ENCODE results near the gene DIAPH3. TPM values are rescaled to one million over a fixed set of nuclear protein-coding genes. Genes with fewer than 3 reads are reported as not detected.

DIAPH3 gene
- total RNA-seq, 1 donor from 2014 or later, result 14.7 TPM

DNA sequence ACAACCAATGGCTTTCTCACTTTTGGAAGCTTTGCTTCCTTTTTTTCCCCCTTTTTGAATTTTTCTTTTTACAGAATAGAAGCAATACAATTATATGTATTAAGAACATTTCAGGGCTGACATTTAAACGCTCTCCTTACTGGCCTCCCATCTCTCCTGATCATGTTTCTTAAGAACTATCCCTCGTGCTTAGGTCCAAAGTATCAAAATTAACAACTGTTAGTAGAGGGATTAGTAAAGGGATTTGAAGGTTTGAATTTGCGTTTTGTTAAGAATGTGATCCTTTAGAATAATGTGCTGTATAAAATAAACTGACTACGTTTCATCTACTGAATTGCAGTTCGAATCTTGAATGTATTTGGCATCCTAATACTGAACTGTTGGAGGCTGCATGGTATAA, 424.8 kb downstream of the DIAPH3 start:
- no peak for DNase-seq (ENCODE audit: extremely low read depth, low read depth, low spot score)

DNA sequence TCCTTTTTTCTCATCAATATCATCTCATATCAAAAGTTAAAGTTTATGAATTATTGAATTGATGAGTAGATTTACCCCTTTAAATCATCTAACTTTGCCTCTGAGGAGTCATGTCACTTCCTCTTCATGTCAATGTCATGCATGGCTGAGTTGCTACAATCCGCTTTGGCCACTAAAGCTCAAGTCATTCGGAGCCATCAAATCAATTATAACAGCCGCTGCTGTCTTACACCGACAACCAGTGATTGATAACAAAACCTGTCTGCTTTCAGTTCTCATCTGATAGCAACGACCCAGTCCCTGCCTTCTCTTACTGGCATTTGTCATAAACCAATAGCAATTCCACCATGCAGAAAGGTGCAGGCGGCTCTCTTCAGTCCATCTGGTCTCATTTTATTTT, 429.3 kb downstream of the DIAPH3 start:
- no peak for DNase-seq (ENCODE audit: extremely low read depth, low read depth, low spot score)

DNA sequence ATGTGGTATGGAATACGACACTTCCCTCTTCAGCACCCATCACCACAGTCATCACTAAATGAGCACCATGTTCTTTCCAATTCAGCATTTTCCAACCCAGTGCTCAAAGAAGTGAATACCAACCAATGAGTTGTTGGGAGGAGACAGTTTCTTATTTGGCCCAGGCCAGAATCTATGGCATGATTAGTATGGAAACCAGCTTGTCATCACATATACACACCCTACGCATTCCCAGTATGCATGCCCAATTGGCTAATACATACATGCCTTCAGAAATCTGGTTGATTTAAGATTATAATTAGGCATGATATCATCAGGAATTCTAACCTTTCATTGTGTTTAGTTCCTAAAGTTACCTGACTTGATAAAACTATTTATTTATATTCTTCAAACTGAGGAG, 430.0 kb downstream of the DIAPH3 start:
- no peak for DNase-seq (ENCODE audit: extremely low read depth, low read depth, low spot score)

DNA sequence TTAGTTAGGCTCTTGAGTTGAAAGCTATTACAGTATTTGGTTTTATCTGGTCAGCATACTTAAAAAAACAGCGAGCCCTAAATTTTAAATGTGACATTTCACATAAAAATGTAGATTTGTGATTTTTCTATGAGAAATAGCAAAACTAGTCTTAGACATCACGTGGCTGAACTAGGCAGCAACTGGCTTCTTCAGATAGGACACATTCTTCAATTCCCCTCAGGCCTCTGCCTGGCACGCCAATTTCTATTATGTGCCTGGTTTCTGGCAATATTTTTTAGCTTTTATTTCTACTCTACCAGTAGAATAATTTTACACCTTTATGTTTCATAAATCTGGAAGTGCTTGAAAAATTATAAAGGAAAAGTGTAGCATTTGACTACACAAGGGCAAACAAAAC, 433.7 kb downstream of the DIAPH3 start:
- no peak for DNase-seq (ENCODE audit: extremely low read depth, low read depth, low spot score)

DNA sequence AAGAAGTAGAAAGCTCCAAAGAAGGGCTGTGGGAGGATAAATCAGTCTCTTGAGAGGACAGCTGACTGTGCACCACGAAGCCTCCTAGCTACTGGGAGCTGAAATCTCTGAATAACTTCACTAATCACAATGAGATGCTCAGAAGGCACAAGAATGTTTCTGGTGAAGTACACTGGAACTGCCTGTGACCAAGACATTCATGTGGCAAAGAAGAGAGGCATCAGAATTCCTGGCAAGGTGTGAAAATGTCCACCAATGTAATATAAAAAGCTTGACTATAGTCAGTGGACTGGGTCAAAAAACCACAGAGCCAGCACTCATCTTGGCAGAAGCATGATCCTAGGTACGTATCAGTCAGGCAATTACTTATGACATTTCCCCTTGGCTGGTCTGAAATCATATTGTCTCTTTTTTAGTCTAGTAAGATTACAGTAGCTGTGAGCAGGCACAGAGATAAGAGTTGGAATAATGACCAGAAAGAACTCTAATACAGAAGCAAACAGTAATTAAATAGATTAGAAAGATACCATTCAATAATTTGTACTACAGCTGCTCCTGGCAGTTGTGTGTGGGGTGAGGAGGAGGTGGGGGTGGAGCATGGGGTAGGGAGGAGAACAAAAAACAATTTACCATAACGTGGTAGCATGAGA, 434.7 kb downstream of the DIAPH3 start:
- DNase-seq (ENCODE audit: extremely low read depth, low read depth, low spot score), result no peak

DNA sequence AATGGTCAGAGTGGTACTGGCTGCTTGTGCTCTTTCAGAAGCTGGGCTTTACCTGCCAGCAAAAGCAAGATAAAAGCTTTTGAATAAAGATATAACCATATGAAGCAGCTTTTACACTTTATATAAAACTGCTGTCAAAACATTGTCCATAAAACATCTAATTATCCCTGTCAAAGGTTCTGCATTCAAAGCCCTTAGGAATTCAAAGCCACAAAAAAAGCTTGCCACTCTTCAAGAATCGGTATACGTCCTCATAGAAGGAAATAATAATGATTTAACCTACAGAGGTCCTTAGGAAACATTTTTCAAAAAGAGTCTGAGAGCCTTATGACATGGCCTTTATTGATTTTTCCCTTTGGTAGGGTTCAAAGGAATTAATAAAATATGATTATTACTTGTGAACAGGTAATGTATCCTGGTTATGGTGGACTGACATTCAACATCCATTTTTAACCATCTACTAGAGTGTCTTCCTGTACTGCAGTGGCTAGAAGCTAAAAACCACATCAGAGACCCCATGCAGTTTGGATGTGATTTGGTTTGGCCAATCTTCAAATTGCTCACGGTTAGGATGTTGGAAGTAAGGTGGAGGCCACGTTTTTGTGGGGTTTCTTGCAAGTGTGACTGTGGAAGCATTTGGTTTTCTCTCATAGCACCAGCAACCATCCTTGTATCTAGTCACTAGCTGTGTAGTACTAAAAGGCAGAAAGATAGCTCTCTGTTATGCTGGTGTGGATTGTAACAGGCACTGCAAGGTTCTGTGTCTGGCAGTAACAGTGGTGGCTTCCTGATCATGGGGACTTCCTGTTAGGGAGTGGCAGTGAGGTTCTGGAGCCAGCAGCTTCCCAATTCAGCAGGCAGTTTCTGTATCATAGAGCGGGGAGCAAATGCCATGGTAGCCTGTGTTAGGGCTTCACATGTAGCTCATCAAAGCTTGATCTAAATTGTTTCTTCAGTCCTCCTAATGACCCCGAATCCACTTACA, 441.5 kb downstream of the DIAPH3 start:
- DNase-seq (ENCODE audit: extremely low read depth, low read depth, low spot score), result no peak

DNA sequence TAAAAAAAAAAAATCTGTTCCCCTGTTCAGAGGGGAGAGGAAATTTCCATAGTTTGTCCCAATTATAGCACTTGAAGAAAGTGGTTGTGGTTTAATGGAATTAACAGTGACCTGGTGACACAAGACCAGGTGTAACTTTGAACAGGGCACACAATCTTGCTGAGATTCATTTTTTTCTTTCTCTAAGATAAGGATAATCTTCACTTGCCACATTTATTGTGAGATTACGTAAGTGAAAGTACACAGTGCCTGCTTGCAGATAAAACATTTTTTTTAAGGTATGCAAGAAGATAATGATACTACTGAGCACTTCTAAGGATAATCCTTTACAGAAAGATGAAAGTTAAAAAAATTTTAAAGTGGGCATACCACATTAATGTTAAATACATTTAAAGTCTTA, 448.1 kb downstream of the DIAPH3 start:
- DNase-seq (ENCODE audit: extremely low read depth, low read depth, low spot score), result no peak

DNA sequence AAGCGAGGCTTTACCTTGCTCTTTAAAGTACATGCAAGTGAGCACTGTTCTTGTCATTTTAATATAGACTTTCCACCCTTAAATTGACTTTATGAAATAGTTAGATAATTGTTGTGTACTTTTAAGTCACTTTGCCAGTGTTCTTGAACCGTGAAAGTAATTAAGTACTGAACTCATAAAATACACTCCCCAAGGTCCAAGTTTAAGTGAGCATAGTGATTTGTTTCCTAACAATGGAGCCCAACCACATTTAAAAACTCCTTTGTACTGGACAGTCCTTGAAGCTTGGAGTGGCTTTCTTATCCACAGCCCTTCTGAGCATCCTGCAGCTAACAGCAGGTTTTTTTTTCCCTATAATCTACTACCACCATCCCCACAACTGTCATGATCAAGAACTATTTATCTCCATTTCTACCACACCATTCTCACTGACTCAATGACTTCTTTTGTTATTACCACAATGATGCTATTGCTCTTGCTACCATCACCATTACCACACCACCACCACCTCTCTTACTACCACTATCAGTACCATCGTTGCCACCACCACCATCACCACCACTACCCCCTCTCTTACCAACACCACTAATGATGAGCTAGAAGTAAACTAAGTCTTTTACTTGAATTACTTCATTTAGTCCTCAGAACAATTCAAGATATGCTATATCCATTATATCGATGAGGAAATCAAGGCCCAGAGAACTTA, 452.6 kb downstream of the DIAPH3 start:
- DNase-seq (ENCODE audit: extremely low read depth, low read depth, low spot score), result no peak

DNA sequence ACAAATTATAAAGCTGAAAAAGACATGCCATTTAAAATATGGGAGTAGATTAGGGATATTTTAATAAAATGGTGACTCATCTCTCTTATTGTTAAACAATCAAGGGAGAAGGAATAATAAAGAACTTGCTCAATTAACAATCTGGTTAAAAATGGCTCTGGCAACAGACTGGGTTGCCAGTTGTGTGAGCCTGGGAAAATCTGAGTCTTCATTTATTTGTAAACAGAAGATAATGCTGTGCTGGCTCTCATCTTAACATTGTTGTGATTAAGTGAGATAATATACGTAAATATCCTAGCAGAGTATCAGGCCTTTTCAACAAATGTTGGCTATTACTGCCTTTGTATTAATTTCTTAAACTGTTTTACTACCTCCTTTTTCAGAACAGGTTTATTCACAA, 453.3 kb downstream of the DIAPH3 start:
- DNase-seq (ENCODE audit: extremely low read depth, low read depth, low spot score), result no peak

DNA sequence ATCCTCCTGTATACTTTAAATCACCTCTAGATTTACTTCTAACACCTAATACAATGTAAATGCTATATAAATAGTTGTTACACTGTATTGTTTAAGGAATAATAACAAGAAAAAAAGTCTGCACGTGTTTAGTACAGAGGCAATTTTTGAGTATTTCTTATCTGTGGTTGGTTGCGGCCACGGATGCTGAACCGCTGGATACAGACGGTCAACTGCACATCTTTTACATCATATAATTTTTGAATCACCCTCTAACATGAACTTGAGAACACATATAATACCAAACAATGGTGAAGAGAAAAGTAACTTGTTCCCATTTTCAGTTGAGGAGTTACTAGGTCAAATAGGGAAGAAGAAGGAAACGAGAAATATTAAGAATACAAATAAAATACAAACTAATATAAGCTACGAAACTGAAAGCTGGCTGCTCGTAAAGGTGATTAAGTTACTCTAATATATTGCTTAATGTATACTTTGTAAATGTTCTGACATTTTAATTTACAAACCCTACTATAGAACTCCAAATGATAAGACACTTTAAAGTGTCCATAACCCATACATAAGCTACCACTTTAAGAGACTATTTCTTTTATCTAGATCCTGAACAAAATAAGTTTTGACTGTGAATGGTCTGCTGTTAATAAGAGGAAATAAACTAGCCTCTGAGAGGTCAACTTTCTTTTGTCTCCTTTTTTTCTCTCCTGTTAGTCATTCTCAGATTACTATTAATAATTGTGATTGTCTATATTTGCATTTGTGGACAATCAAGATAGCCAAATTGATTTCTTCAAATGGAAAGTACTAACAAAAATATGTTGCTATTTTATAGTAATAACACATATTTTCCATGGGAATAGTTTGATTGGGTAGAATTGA, 457.4 kb downstream of the DIAPH3 start:
- DNase-seq (ENCODE audit: extremely low read depth, low read depth, low spot score), result no peak

DNA sequence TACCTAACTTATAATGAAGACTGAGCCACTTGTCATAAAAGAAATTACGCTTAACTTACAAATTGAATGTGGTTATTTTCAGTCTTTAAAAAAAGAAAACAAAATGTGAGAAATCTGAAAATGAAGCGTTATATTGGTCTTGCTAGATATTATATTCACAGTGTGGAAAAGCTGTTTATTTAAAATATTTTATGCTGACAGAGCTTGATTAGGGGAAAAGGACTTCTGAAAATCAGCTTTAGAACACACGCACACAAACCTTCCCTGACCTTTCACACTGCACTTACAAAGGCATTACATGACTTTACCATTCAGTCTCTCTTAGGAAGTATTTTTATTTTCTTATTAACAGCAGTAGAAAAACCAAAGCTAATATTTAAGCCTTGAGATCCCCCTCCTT, 461.5 kb downstream of the DIAPH3 start:
- no peak for DNase-seq (ENCODE audit: extremely low read depth, low read depth, low spot score)

DNA sequence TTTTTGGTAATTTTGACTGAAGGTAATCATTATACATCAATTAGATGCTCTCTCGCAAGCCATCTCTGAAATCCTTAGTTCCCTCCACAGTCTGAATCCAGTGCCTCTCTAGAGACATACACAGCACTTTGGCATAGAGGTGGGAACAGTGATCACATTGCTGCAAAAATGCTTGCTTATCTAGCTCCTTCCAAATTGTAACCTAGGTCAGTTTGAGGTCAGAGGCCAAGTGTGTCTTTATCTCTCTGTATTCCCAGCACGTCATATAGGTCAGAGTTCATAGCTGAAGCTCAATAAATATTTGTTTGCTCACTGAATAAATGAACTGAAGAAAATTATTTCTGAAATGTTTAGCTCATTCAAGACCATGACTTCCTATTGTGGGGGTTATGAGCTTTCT, 462.5 kb downstream of the DIAPH3 start:
- DNase-seq (ENCODE audit: extremely low read depth, low read depth, low spot score), result no peak

DNA sequence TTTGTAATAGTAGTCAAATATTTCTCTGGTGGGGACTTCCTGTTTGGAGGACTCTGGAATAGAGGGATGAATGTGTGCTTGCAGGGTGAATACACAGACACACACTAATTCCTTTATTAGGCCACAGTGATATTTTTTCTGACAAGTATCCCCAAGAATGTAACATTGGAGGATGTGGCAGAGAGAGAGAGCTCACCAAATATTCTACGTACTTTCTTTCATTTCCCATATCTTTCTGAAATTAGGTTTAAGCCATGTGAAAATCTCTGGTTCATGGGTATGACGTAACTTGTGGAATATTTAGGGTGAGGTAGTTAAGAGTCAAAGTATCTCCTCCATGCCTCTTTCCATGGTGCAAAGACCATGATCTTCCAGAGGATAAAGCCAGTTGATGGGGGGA, 463.4 kb downstream of the DIAPH3 start:
- no peak for DNase-seq (ENCODE audit: extremely low read depth, low read depth, low spot score)

DNA sequence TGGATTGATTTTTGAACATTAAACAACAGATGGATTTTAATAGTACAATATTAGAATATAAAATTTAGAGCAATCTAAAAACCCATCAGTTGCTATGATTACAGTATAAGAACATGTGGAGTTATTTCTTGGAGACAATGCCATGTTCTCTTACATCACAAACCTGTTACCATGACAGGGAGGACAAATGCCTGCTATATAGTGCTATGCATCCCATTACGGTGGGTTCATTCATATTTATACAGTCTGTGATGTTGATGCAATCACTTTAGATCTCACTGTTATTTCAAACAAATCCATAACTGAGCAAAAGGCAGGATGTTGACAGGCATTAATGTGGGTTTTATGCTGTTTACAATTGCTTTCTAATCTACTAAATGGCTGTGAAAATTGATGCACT, 467.5 kb downstream of the DIAPH3 start:
- DNase-seq (ENCODE audit: extremely low read depth, low read depth, low spot score), result no peak

DNA sequence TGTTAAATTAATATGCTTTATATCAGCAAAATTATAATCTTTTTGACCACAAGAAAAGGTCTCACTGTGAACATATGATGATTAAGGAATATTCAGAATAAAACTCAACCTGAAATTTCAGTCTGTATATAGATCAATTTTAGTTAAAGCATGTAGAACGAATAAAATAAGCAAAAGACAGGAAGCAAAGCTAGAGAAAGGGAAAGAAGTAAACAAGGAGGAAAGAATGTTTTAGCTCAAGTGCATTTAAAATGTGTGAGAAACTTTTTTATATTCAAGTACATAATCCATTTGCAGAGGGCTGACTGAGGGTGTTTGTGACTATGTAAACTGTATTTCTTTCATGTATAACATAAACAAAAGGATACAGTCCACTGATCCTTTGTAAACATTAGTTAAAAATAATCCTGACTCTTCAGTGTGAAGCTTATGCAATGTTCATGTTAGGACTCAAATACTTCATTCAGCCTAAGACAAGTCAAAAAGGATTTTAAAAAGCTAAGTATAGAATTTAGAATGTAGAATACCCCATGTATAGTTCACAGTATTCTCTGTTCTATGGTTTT, 472.1 kb downstream of the DIAPH3 start:
- DNase-seq (ENCODE audit: extremely low read depth, low read depth, low spot score), result no peak

DNA sequence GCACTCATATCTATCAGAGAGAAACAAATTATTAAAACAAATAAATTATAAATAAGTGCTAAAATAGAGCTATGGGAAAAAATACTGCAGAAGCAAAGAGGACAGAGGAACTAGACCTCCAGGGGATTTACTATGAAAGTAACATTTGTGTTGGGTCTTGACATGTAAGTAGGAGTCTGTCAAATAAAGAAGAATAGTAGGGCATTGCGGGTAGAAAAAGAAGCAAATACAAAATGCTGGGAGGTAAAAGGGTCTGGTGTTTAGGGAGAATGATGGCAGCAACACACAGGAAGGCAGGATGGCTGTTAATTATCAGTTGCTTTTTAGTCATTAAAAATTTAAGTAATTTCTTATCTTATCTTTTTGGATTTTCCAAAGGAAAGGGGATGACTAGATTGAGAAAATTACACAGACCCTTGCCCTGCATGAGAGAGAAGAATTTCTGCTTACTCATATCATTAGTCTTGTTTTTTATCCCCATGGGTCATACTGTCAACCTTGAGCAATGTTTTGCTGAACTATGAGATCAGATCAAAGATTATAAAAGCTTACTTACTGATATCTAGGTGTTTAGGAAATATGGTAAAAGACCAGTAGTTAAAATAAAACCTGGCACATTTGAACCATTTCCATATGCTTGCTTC, 472.7 kb downstream of the DIAPH3 start:
- no peak for DNase-seq (ENCODE audit: extremely low read depth, low read depth, low spot score)

DNA sequence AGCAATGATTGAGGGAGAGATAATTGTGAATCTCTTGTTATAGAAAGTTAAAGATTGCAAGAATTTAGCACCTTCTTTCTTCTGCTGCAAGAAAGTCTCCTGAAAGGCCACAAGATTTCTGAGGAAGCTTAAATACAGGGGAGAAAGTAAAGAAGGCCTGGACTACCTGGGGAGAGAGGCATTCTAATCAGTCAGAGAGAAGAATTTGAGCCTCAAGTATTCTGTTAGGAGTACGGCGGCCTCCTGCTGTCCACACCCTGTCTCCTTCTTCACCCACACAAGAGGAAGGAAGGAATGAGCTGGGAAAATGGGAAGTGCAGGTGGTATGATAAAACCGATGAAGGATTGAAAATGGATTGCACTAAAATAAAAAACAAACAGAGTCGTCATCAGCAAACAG, 474.7 kb downstream of the DIAPH3 start:
- no peak for DNase-seq (ENCODE audit: extremely low read depth, low read depth, low spot score)

DNA sequence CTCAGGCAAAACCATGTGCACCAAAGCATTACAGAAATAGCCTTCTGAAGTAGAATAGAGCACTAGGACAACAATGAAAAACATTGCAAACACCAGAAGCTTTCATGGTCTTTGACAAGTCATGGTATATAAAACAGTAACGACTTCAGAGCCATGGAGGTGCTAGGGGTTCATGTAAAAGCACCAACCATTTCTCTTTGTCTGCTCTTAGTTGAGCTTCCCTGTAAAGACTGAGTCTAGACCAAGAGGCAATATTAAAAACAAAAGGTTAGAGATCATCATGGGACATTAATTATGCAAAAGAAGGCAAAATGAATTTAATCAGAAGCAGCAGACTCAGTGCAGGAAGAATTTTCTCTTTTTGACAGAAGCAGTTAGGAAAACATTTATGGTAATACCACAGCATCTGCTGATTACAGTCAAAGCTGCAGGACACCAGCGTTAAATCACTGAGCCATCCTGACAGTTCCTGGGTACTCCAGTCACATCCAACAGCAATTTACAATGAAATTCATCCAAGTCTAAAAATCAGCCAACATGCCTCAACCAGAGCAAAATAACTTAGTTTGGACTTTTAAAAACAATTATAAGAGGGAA, 476.8 kb downstream of the DIAPH3 start:
- DNase-seq (ENCODE audit: extremely low read depth, low read depth, low spot score), result no peak

DNA sequence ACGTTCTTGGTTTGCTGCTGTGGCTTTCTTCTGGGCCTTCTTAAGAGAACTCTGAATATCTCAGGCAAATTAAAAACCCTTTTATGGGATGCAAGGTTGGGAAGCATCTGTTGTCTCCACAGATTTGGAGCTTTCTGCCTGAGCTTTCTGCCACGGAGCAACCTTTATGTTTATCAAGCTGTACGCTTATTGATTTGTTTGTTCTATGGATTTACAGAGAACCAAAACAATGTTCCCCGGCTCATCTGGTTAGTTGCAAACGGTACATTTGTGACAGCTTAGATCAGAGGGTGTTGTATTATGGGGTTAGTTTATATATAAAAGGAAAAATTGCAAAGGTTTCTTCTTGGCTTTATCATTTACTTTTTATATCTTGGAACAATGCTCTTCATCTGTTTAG, 479.6 kb downstream of the DIAPH3 start:
- no peak for DNase-seq (ENCODE audit: extremely low read depth, low read depth, low spot score)

All from glomerular endothelial cell (primary cell).